Renal cortex interstitium (tissue), 11 donors: ENCODE measurements around the gene UMODL1. TPM values are rescaled to one million over a fixed set of nuclear protein-coding genes. Genes with fewer than 3 reads are reported as not detected.

Experiments
- DNase-seq, 11 donors: peaks; one replicate each; pipeline ENCODE4 v3.0.0-alpha.2; 2013; ENCODE audit warnings: low read depth in 9 of 11, low spot score in 4 of 11; ENCODE audit errors: extremely low read depth in 1 of 11
- polyA plus RNA-seq, 3 donors: library from polyadenylated mRNA; unstranded; fragments of 120-200 nt; gene quantifications; one replicate each; pipeline ENCODE4 v1.2.1, GENCODE V29; 2013; ENCODE audit not compliant: insufficient read length in 3 of 3

The UMODL1 gene
- polyA plus RNA-seq, 3 donors = 0.17 to 0.45 TPM; not detected in 1

GRCh38 chr21:42191064-42191463 lies 119.9 kb downstream of the UMODL1 start:
- no peak for DNase-seq

GRCh38 chr21:42191696-42192595 lies 120.8 kb downstream of the UMODL1 start:
- no peak for DNase-seq

Other genes starting within 250 kb of the UMODL1 start
- 1 to 10 TPM; 5.9 to 8.8 (median 6.5) TPM for gene PRDM15, start 192.0 kb upstream of the UMODL1 start, polyA plus RNA-seq
- gene C2CD2, start 117.3 kb upstream of the UMODL1 start, polyA plus RNA-seq = 10 to 100 TPM; 13.6 to 20.2 (median 15.2) TPM
- 10 to 100 TPM in 2 of 3 donors, 1 to 10 TPM in 1; 9.4 to 14.1 (median 10.8) TPM for gene ZBTB21, start 61.0 kb upstream of the UMODL1 start, polyA plus RNA-seq
- gene ABCG1, start 147.8 kb downstream of the UMODL1 start, polyA plus RNA-seq = 10 to 100 TPM in 1 of 3 donors, 1 to 10 TPM in 2; 8.0 to 14.1 (median 9.3) TPM
- 1 to 10 TPM; 1.7 to 5.4 (median 3.6) TPM for gene TFF3, start 244.1 kb downstream of the UMODL1 start, polyA plus RNA-seq